Measurements from ENCODE around the gene ECSCR. TPM values are rescaled to one million over a fixed set of nuclear protein-coding genes. Genes with fewer than 3 reads are reported as not detected.

Gene ECSCR
- total and polyA plus RNA-seq, 2 donors, result 8.7 to 12.2 TPM

GRCh38 chr5:139461698-139462097 is 845 bp downstream of the ECSCR start:
- Histone ChIP-seq H3K4me1 (ENCODE audit: control insufficient read depth in 2 of 2, insufficient read depth in 2 of 2, low read length in 2 of 2) (peaks cover 13 to 33% of the 10 kb centered on the region in 2 donors), H3K27ac (ENCODE audit: low read depth in 1 of 2, low read length in 1 of 2) (no peak overlapping the region), H3K9me3 (ENCODE audit: control insufficient read depth in 2 of 2, insufficient read depth in 1 of 2, low read length in 1 of 2) (no peaks in the 10 kb centered on the region), H3K27me3 (ENCODE audit: control insufficient read depth in 2 of 2, insufficient read depth in 1 of 2, low read length in 1 of 2) (no peaks in the 10 kb centered on the region), H3K36me3 (ENCODE audit: control insufficient read depth in 2 of 2, insufficient read depth in 2 of 2, low read length in 1 of 2) (no peaks in the 10 kb centered on the region), H3K4me3 (ENCODE audit: low read length in 2 of 2) (no peak overlapping the region)
- DNase-seq (ENCODE audit: low read depth in 6 of 9, low spot score in 9 of 9), result no peak
- 94% methylated on average over 5 of the region's 5 CpGs for WGBS

GRCh38 chr5:139461176-139461575 is 1.4 kb downstream of the ECSCR start:
- Histone ChIP-seq H3K4me3 (ENCODE audit: low read length in 2 of 2) (no peak overlapping the region), H3K27me3 (ENCODE audit: control insufficient read depth in 2 of 2, insufficient read depth in 1 of 2, low read length in 1 of 2) (no peaks in the 10 kb centered on the region), H3K9me3 (ENCODE audit: control insufficient read depth in 2 of 2, insufficient read depth in 1 of 2, low read length in 1 of 2) (no peaks in the 10 kb centered on the region), H3K4me1 (ENCODE audit: control insufficient read depth in 2 of 2, insufficient read depth in 2 of 2, low read length in 2 of 2) (peaks cover 13 to 35% of the 10 kb centered on the region in 2 donors), H3K27ac (ENCODE audit: low read depth in 1 of 2, low read length in 1 of 2) (no peak overlapping the region), H3K36me3 (ENCODE audit: control insufficient read depth in 2 of 2, insufficient read depth in 2 of 2, low read length in 1 of 2) (no peaks in the 10 kb centered on the region)
- DNase-seq (ENCODE audit: low read depth in 6 of 9, low spot score in 9 of 9), result no peak
- 95% methylated on average over 7 of the region's 7 CpGs for WGBS

GRCh38 chr5:139460455-139460854 is 2.1 kb downstream of the ECSCR start:
- 50% methylated on average over 1 of the region's 1 CpG for WGBS

GRCh38 chr5:139459451-139459934 is 3.0 kb downstream of the ECSCR start:
- no peak for DNase-seq (ENCODE audit: low read depth in 6 of 9, low spot score in 9 of 9)
- peaks cover 13 to 35% of the 10 kb centered on the region in 2 donors for H3K4me1 ChIP-seq (ENCODE audit: control insufficient read depth in 2 of 2, insufficient read depth in 2 of 2, low read length in 2 of 2)
- no peak overlapping the region for H3K27ac ChIP-seq (ENCODE audit: low read depth in 1 of 2, low read length in 1 of 2)
- no peaks in the 10 kb centered on the region for H3K9me3 ChIP-seq (ENCODE audit: control insufficient read depth in 2 of 2, insufficient read depth in 1 of 2, low read length in 1 of 2)
- H3K27me3 ChIP-seq (ENCODE audit: control insufficient read depth in 2 of 2, insufficient read depth in 1 of 2, low read length in 1 of 2), result no peaks in the 10 kb centered on the region
- H3K36me3 ChIP-seq (ENCODE audit: control insufficient read depth in 2 of 2, insufficient read depth in 2 of 2, low read length in 1 of 2), result no peaks in the 10 kb centered on the region
- no peak overlapping the region for H3K4me3 ChIP-seq (ENCODE audit: low read length in 2 of 2)
- 96% methylated on average over 8 of the region's 8 CpGs for WGBS

More at GRCh38 chr5:139460455-139460854, 2.1 kb downstream of the ECSCR start:
- Histone ChIP-seq H3K4me3 (ENCODE audit: low read length in 2 of 2) (no peak overlapping the region), H3K27me3 (ENCODE audit: control insufficient read depth in 2 of 2, insufficient read depth in 1 of 2, low read length in 1 of 2) (no peaks in the 10 kb centered on the region), H3K27ac (ENCODE audit: low read depth in 1 of 2, low read length in 1 of 2) (no peak overlapping the region), H3K9me3 (ENCODE audit: control insufficient read depth in 2 of 2, insufficient read depth in 1 of 2, low read length in 1 of 2) (no peaks in the 10 kb centered on the region), H3K36me3 (ENCODE audit: control insufficient read depth in 2 of 2, insufficient read depth in 2 of 2, low read length in 1 of 2) (no peaks in the 10 kb centered on the region), H3K4me1 (ENCODE audit: control insufficient read depth in 2 of 2, insufficient read depth in 2 of 2, low read length in 2 of 2) (peaks cover 13 to 35% of the 10 kb centered on the region in 2 donors)
- no peak for DNase-seq (ENCODE audit: low read depth in 6 of 9, low spot score in 9 of 9)

- 53% methylated on average over 8 of the region's 8 CpGs for WGBS
- H3K36me3 ChIP-seq (ENCODE audit: control insufficient read depth in 2 of 2, insufficient read depth in 2 of 2, low read length in 1 of 2), result no peaks in the 10 kb centered on the region
- DNase-seq (ENCODE audit: low read depth in 6 of 9, low spot score in 9 of 9), result peak in 5 of 9 donors; percentile 74 to 92 (median 78)
- no peak overlapping the region for H3K4me3 ChIP-seq (ENCODE audit: low read length in 2 of 2)
- no peaks in the 10 kb centered on the region for H3K9me3 ChIP-seq (ENCODE audit: control insufficient read depth in 2 of 2, insufficient read depth in 1 of 2, low read length in 1 of 2)
- peaks cover 13 to 40% of the 10 kb centered on the region in 2 donors for H3K4me1 ChIP-seq (ENCODE audit: control insufficient read depth in 2 of 2, insufficient read depth in 2 of 2, low read length in 2 of 2)
- peak overlapping the region; percentile 66 to 80 for H3K27ac ChIP-seq (ENCODE audit: low read depth in 1 of 2, low read length in 1 of 2)
- H3K27me3 ChIP-seq (ENCODE audit: control insufficient read depth in 2 of 2, insufficient read depth in 1 of 2, low read length in 1 of 2), result no peaks in the 10 kb centered on the region
Observed at GRCh38 chr5:139458580-139459407, 3.7 kb downstream of the ECSCR start.

GRCh38 chr5:139457653-139458306 is 4.8 kb downstream of the ECSCR start:
- Histone ChIP-seq H3K27ac (ENCODE audit: low read depth in 1 of 2, low read length in 1 of 2) (peak overlapping the region; percentile 19 to 66), H3K36me3 (ENCODE audit: control insufficient read depth in 2 of 2, insufficient read depth in 2 of 2, low read length in 1 of 2) (no peaks in the 10 kb centered on the region), H3K4me3 (ENCODE audit: low read length in 2 of 2) (no peak overlapping the region), H3K27me3 (ENCODE audit: control insufficient read depth in 2 of 2, insufficient read depth in 1 of 2, low read length in 1 of 2) (no peaks in the 10 kb centered on the region), H3K4me1 (ENCODE audit: control insufficient read depth in 2 of 2, insufficient read depth in 2 of 2, low read length in 2 of 2) (peaks cover 13 to 40% of the 10 kb centered on the region in 2 donors), H3K9me3 (ENCODE audit: control insufficient read depth in 2 of 2, insufficient read depth in 1 of 2, low read length in 1 of 2) (no peaks in the 10 kb centered on the region)
- WGBS, result 86% methylated on average over 5 of the region's 5 CpGs
- DNase-seq (ENCODE audit: low read depth in 6 of 9, low spot score in 9 of 9), result no peak

- DNase-seq (ENCODE audit: low read depth in 6 of 9, low spot score in 9 of 9), result no peak
- Histone ChIP-seq H3K27ac (ENCODE audit: low read depth in 1 of 2, low read length in 1 of 2) (no peak overlapping the region), H3K9me3 (ENCODE audit: control insufficient read depth in 2 of 2, insufficient read depth in 1 of 2, low read length in 1 of 2) (no peaks in the 10 kb centered on the region), H3K4me1 (ENCODE audit: control insufficient read depth in 2 of 2, insufficient read depth in 2 of 2, low read length in 2 of 2) (peaks cover 13 to 40% of the 10 kb centered on the region in 2 donors), H3K27me3 (ENCODE audit: control insufficient read depth in 2 of 2, insufficient read depth in 1 of 2, low read length in 1 of 2) (no peaks in the 10 kb centered on the region), H3K36me3 (ENCODE audit: control insufficient read depth in 2 of 2, insufficient read depth in 2 of 2, low read length in 1 of 2) (no peaks in the 10 kb centered on the region), H3K4me3 (ENCODE audit: low read length in 2 of 2) (no peak overlapping the region)
- 89% methylated on average over 5 of the region's 5 CpGs for WGBS
Observed at GRCh38 chr5:139457241-139457640, 5.3 kb downstream of the ECSCR start.

- Histone ChIP-seq H3K36me3 (ENCODE audit: control insufficient read depth in 2 of 2, insufficient read depth in 2 of 2, low read length in 1 of 2) (no peaks in the 10 kb centered on the region), H3K27me3 (ENCODE audit: control insufficient read depth in 2 of 2, insufficient read depth in 1 of 2, low read length in 1 of 2) (no peaks in the 10 kb centered on the region), H3K27ac (ENCODE audit: low read depth in 1 of 2, low read length in 1 of 2) (no peak overlapping the region), H3K4me1 (ENCODE audit: control insufficient read depth in 2 of 2, insufficient read depth in 2 of 2, low read length in 2 of 2) (peaks cover 13 to 40% of the 10 kb centered on the region in 2 donors), H3K4me3 (ENCODE audit: low read length in 2 of 2) (no peak overlapping the region), H3K9me3 (ENCODE audit: control insufficient read depth in 2 of 2, insufficient read depth in 1 of 2, low read length in 1 of 2) (no peaks in the 10 kb centered on the region)
- 98% methylated on average over 12 of the region's 12 CpGs for WGBS
- DNase-seq (ENCODE audit: low read depth in 6 of 9, low spot score in 9 of 9), result no peak
Observed at GRCh38 chr5:139456776-139457175, 5.8 kb downstream of the ECSCR start.

Data from thymus (tissue), 11 donors.